ENCODE data around the gene LIPG.

GRCh38 chr18:49591775-49592174 lies 29.9 kb downstream of the LIPG start:
- TF ChIP-seq CTCF (IDR thresholded peaks at IDR 0.05) (no peak), POLR2AphosphoS5 (IDR thresholded peaks at IDR 0.05) (no peak), POLR2A (IDR thresholded peaks at IDR 0.05; ENCODE audit: low read depth) (no peak)

Data from esophagus muscularis mucosa (tissue), 3 donors.